Measurements from ENCODE around the gene MINDY3.
A peak's percentile ranks its signal among the peaks of the same experiment; 100 is the strongest.
"Not testable (repeated sequence)": the region's sequence is repeated elsewhere in the genome, so short reads cannot be mapped to it uniquely, and the experiment has no call there.

Gene MINDY3

GRCh38 chr10:15856328-15857015, 3.8 kb downstream of the MINDY3 start:
- no peak for DNase-seq

DNA sequence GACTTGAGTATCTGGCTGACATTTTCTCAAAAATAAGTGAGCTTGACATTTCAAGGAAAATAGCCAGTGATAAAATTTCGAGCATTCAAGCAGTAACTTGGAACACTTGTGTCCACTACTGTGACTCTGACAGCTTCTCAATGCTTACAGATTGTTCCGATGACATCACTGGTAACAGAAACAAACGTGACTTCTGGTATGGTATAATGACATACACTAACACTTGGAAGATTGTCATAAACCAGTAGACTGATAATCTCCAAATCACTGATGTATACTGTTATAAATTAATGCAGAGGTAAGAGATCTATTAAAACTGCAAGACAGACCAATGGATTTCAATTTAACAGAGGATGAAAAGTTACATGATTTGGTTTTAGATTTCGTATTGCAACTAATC, 6.5 kb downstream of the MINDY3 start:
- DNase-seq = no peak

DNA sequence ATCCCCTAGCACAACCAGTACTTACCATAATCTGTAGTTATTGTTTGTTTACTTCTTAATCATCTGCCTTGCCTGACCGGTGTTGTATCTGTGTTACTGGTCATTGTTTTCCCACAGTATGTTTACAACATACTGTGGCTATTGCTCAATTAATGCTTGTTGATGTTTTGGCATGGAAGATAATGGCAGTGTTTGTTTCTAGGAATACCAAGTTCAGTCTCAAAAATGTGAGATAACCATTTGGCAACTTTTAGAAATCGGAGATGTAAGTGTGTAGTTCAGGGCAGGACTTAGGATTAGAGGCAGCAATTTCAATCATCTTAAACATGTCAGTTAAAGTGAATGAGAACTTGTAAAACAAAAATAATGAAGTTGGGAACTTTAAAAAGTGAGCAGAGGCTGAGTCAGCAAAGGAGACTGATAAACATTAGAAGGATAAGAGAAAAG, 8.2 kb downstream of the MINDY3 start:
- DNase-seq = no peak

GRCh38 chr10:15850337-15850978, 9.8 kb downstream of the MINDY3 start:
- DNase-seq = not testable (repeated sequence)

- DNase-seq = no peak
Measured at GRCh38 chr10:15849316-15849715, 11.0 kb downstream of the MINDY3 start.

GRCh38 chr10:15847481-15847880, 12.8 kb downstream of the MINDY3 start:
- no peak for DNase-seq

DNA sequence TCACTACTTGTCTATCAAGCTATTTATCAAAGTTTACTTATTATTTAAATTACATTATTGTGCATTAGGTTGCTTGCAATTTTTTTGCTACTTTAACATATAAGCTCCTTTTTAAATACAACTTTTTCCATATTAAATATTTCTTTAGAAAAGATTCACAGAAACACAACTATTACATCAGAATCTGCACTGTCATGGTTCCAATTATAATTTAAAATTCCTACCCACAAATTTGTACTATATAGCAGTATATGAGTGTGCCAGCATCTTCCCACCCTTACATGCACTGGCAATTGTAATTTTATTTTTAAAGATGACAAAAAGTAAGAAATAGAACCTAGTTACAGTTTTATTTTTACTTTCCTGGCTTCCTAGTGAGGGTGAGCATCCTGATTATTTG, 15.8 kb downstream of the MINDY3 start:
- no peak for DNase-seq

GRCh38 chr10:15843695-15844094, 16.6 kb downstream of the MINDY3 start:
- no peak for DNase-seq

GRCh38 chr10:15842556-15843169, 17.6 kb downstream of the MINDY3 start:
- DNase-seq = no peak

DNA sequence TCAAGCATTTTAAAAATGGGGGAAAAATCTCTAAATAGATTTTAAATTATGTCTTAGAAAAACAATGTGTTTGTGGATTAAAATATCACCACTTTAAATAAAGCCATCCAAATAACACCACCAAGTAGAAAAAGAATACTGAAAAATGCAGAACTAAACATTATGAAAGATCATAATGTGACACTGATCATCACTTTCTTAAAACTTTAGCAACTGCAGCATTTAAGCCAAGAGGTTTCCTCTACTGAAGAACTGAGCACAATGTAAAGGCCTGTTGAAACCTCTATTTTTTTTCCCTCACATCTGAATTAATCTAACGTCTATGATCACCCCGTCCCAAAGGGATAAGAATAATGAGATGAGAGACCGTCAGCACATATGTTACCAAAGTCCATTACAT, 18.6 kb downstream of the MINDY3 start:
- no peak for DNase-seq

GRCh38 chr10:15836807-15837206, 23.5 kb downstream of the MINDY3 start:
- no peak for DNase-seq

- DNase-seq = no peak
Measured at GRCh38 chr10:15829495-15829894, 30.8 kb downstream of the MINDY3 start.

GRCh38 chr10:15824498-15824897, 35.8 kb downstream of the MINDY3 start:
- DNase-seq = no peak

GRCh38 chr10:15822131-15822530, 38.2 kb downstream of the MINDY3 start:
- no peak for DNase-seq

DNA sequence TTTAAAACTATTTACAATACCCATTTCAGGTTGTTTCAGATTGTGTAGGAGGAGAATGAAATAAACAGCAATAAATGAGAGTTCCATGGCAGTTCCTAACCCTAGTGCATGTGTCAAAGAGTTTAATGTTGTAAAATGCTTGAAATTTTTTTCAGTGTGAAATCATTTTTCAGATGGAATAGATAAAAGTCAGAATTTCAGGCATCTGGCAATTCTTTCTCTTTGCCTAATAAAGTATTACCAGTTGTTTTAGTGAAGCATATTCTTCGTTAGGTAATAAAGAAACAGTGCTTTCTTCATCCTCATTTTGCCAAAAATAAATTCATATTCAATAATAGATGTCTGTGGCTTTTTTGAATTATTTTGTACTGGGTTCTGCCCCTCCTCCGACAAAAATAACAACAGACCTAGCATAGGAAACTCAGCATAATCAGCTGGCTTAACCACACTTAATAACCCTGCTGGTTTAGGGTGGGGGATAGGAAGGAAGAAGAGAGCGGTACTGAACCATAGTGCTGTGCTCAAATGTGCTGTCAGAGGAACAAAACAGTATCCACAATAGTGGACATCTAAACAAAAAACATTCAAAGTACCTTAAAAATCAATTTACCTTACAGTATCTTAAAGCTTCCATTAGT, 39.1 kb downstream of the MINDY3 start:
- DNase-seq = no peak

DNA sequence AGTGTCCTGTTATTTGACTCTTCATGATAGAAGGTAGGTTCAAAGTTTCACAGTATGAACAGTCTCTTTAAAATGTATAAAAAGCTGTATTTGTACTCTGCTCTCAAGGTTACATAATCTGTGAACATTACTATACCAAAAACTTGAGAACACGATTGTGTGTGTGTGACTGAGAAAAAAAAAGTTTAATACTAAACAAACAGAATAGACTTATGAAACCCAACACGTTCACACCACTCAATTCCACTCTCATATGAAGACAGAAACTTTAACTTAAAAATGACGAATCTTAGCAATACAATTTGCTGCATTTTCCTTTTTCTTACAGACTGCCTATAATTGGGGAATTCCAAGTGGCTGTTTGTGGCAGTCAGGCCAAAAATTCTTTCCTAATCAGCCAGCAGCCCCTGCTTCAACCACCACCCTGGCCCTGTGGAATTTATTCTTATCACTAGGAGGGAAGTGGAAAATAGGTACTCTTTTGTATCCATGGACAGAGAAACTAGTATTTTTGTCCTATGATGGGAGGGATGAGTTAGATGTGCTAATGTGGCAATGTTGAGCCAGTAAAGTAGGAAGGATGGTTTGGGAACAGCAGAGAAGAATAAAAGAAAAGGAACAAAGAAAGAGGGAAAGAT, 42.8 kb downstream of the MINDY3 start:
- DNase-seq = no peak

GRCh38 chr10:15815242-15815885, 44.9 kb downstream of the MINDY3 start:
- DNase-seq = peak; percentile 10

- no peak for DNase-seq
Measured at GRCh38 chr10:15814565-15814964, 45.7 kb downstream of the MINDY3 start.

GRCh38 chr10:15813415-15813814, 46.9 kb downstream of the MINDY3 start:
- no peak for DNase-seq

DNA sequence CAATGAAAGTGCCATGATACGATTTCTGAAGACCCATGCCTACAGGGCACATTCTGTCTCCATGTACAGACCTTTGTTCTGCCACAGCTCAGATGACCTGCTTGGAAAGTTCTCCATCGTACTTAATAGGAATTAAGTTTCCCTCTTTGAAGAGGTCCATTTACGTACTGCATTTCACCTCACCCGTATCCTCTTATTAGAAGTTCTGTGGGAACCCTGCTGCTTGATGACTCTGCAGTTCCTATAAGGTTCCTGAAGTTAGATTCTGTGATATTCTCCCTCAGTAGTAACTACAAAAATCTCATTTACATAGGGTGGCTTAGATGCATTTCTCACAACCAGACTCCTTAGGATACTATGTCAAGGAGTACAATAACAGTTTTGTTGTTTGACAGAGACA, 50.9 kb downstream of the MINDY3 start:
- no peak for DNase-seq

DNA sequence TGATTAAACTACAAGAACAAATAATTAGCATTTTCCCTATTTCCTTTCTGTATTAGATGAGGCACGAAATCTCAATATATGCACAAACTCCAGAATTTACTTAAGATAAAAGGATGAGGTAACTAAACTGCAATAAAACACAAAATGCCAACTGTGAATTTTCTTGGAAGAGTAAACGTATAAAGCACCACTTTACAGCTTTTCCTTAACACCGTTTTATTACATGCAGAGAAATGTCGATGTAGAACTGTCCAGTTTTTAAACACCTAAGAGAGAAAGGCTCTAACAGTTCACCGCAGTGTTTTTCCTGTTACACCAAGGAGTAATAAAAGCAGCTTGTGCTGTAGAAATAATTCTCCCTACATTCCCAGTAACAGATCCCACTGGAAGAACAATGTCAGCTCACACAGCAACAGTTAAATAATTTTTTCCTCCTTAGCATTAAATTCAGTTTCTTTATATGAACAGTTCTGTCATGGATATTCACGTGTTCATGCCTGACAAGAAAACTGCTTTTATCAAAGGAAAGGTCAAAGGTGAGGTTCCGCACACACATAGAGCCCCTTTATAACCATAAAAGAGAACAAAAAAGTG, 52.0 kb downstream of the MINDY3 start:
- no peak for DNase-seq

DNA sequence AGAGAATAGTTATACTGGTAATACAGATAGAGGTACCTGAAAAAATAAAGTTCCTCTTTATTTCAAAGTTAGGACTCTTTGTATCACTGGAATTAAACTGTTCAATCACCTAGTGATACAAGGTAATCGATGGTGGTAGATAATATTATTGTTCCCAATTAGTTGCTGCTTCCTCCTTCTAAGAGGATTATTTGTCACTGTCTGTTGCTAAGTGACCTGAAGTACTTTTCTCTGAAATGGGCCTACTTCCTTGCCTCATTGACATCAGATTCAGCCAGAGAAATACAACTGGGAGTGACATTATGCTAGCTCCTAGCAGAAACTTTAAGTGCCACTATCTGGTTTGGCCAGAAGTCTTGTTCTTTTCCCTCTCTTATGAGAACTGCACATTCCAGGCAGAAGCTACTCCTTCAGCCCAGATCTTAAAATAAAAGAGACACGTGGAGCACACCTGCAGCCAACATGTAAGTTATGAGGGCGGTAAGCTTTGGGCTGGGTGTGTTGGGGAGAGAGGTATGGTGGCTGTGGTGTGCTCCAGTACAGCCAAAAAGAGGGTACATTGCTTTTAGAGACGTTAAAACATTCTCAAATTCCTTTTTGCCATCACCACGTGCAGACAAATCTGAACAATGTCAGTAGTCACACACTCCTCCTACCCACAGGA, 54.8 kb downstream of the MINDY3 start:
- no peak for DNase-seq

Measured in NCI-H1436 treated with DMSO at 0.1 percent for 48 hours (cell line).